Parathyroid adenoma (tissue), 2 donors: ENCODE results near the gene GHR.
"Not testable (repeated sequence)": the region's sequence is repeated elsewhere in the genome, so short reads cannot be mapped to it uniquely, and the experiment has no call there.

Experiments used
- H2AFZ ChIP-seq: fragments of 300-600 bp; sonication (generic); one replicate; pipeline ENCODE4 v1.7.0; 2017; ENCODE audit warnings: antibody characterized with exemption, mild to moderate bottlenecking
- H3K27ac ChIP-seq: fragments of 300-600 bp; sonication (generic); one replicate; pipeline ENCODE4 v1.7.0; 2017
- H3K27me3 ChIP-seq: fragments of 300-600 bp; sonication (generic); one replicate; pipeline ENCODE4 v1.7.0; 2017; ENCODE audit warnings: low read length; ENCODE audit not compliant: control insufficient read depth, insufficient read depth
- H3K36me3 ChIP-seq: fragments of 300-600 bp; sonication (generic); one replicate; pipeline ENCODE4 v1.7.0; 2017; ENCODE audit warnings: low read length; ENCODE audit not compliant: control insufficient read depth, insufficient read depth
- H3K4me1 ChIP-seq: fragments of 300-600 bp; sonication (generic); one replicate; pipeline ENCODE4 v1.7.0; 2017; ENCODE audit warnings: control low read depth
- H3K4me2 ChIP-seq: fragments of 300-600 bp; sonication (generic); one replicate; pipeline ENCODE4 v1.7.0; 2017; ENCODE audit warnings: low read length
- H3K4me3 ChIP-seq: fragments of 300-600 bp; sonication (generic); one replicate; pipeline ENCODE4 v1.7.0; 2017; ENCODE audit warnings: low read depth, low read length
- H3K79me2 ChIP-seq: fragments of 300-600 bp; sonication (generic); one replicate; pipeline ENCODE4 v1.7.0; 2017; ENCODE audit warnings: control low read depth
- H3K9ac ChIP-seq: fragments of 300-600 bp; sonication (generic); one replicate; pipeline ENCODE4 v1.7.0; 2017; ENCODE audit warnings: mild to moderate bottlenecking
- H3K9me3 ChIP-seq: fragments of 300-600 bp; sonication (generic); one replicate; pipeline ENCODE4 v1.7.0; 2017; ENCODE audit warnings: low read length; ENCODE audit not compliant: control insufficient read depth
- TF ChIP-seq, protein P1 (sequence below): fragments of 300-600 bp; sonication (generic); IDR thresholded peaks from one replicate; pipeline ENCODE4 v1.7.0; 2017; ENCODE audit warnings: antibody characterized with exemption, mild to moderate bottlenecking
- donor health status: primary hyperparathyroidism.

GHR gene

DNA sequence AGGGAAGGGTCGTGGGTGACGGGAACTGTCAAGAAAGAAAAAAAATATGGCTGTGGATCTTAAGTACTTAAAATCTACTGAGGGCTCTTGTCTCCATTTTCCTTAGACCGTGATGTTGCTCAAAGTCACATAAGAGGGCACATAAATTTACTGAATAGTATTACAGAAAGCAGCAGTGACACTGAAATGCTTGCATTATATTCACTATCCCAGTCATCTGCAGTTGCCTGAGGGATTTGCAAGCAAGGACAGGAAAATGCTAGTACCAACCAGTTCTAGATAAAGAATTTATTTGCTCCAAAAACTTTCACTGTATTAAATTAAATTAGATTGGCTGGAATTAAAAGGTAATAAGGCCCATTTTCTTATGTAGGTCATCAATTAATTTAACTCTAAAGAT is 226.8 kb downstream of the GHR start:
- no peaks in the 10 kb centered on the region for H3K9me3 ChIP-seq
- H3K4me1 ChIP-seq = no peaks in the 10 kb centered on the region
- TF ChIP-seq, protein P1, sequence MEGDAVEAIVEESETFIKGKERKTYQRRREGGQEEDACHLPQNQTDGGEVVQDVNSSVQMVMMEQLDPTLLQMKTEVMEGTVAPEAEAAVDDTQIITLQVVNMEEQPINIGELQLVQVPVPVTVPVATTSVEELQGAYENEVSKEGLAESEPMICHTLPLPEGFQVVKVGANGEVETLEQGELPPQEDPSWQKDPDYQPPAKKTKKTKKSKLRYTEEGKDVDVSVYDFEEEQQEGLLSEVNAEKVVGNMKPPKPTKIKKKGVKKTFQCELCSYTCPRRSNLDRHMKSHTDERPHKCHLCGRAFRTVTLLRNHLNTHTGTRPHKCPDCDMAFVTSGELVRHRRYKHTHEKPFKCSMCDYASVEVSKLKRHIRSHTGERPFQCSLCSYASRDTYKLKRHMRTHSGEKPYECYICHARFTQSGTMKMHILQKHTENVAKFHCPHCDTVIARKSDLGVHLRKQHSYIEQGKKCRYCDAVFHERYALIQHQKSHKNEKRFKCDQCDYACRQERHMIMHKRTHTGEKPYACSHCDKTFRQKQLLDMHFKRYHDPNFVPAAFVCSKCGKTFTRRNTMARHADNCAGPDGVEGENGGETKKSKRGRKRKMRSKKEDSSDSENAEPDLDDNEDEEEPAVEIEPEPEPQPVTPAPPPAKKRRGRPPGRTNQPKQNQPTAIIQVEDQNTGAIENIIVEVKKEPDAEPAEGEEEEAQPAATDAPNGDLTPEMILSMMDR = no peak
- no peak overlapping the region for H2AFZ ChIP-seq
- no peak overlapping the region for H3K4me3 ChIP-seq
- no peaks in the 10 kb centered on the region for H3K79me2 ChIP-seq
- no peak overlapping the region for H3K27ac ChIP-seq
- H3K9ac ChIP-seq = no peak overlapping the region
- H3K36me3 ChIP-seq = no peaks in the 10 kb centered on the region
- no peaks in the 10 kb centered on the region for H3K27me3 ChIP-seq
- no peak overlapping the region for H3K4me2 ChIP-seq

DNA sequence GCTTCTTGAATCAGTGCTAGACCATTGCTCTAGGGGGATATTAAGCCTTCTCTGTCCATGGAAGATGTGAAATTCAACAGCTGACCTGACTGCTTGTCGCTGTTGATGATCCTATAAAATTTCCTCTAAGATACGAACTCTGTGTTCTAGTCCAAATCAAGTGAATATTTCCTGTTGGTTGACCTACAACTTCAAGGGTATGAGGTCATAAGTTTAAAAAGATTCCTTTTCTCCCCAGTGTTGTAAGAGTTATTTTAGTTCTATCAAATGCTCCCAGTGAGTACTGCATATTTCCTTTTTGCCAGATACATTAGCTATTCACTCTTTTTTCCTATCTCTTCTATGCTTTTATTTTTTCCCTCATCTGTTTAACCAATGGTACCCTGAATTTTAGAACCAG is 230.5 kb downstream of the GHR start:
- H3K4me3 ChIP-seq = no peak overlapping the region
- H3K9ac ChIP-seq = no peak overlapping the region
- H3K27me3 ChIP-seq = no peaks in the 10 kb centered on the region
- no peaks in the 10 kb centered on the region for H3K79me2 ChIP-seq
- H3K4me1 ChIP-seq = peaks cover 3% of the 10 kb centered on the region
- H2AFZ ChIP-seq = no peak overlapping the region
- no peak overlapping the region for H3K27ac ChIP-seq
- H3K9me3 ChIP-seq = no peaks in the 10 kb centered on the region
- TF ChIP-seq, protein P1 = no peak
- no peak overlapping the region for H3K4me2 ChIP-seq
- no peaks in the 10 kb centered on the region for H3K36me3 ChIP-seq

DNA sequence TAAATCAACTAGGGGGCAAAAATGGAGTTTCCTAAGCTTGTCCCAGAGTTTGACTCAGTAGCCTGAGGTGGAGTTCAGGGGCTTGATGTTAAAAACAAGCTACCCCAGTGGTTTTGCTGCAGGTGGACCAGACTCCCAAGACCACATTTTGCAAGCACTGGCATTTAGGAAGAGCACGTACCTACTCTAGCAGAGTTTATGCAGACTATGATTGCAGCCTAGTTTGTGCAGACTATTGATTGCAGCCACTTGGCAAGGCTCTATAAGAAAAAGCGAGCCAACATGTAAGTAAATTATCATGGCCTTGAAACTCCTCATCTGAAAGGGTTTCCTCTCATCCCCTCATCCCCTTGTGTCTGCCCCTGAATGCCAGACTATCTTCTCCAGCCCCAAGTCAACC is 231.4 kb downstream of the GHR start:
- Histone ChIP-seq H3K79me2 (no peaks in the 10 kb centered on the region), H3K4me3 (no peak overlapping the region), H3K9me3 (no peaks in the 10 kb centered on the region), H3K9ac (no peak overlapping the region), H3K36me3 (no peaks in the 10 kb centered on the region), H3K4me2 (no peak overlapping the region), H3K27me3 (no peaks in the 10 kb centered on the region), H3K27ac (no peak overlapping the region), H3K4me1 (peaks cover 3% of the 10 kb centered on the region), H2AFZ (no peak overlapping the region)
- TF ChIP-seq, protein P1 = no peak

DNA sequence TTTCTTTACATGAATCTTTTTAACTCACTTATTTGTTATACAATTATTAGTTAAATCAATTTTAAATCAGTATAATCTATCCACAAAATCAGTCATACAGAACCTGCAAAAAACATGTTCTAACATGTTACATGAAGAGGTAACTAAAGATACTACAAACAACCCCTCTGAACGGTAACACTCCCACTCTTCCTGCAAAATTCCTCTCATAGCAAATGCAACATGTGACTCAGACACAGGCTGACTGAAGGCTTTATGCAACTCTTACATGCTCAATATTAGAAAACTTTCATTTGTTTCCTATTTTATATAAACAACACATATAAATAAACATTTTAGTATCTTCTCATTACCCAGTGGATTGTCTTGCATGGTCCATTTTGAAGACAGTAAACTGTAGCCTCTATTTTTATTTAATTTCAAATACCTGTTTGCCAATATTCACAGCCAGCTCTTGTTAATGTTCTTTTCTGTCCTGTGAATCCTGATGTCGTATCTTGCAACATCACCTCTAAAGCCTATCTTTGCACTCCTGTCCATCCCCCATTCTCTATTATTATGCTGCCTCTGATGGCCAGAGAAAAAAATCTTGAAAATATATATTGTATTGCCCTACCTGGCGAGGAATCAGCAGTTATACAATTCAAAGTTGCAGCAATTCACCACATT is 232.9 kb downstream of the GHR start:
- Histone ChIP-seq H2AFZ (peak overlapping the region; percentile 47), H3K9ac (no peak overlapping the region), H3K27ac (no peak overlapping the region), H3K36me3 (no peaks in the 10 kb centered on the region), H3K27me3 (no peaks in the 10 kb centered on the region), H3K4me1 (peaks cover 3% of the 10 kb centered on the region), H3K9me3 (no peaks in the 10 kb centered on the region), H3K79me2 (no peaks in the 10 kb centered on the region), H3K4me2 (peak overlapping the region; percentile 17), H3K4me3 (no peak overlapping the region)
- TF ChIP-seq, protein P1 = no peak

DNA sequence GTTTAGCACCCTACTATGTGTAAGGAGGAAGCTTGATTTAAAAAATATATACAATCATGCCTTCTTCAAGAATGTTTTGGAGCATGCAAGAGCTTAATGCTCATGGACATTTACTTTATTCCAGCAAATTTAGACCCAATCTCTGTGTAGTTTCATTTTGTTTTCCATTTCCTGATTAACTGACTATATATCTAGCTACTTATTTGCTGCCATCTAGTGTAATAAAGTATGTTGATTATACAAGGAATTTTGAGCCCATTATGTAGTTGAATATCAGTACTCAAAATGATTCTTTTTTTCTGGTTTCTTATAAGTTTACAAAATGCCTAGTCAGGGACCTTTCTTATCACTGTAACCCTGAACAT is 233.4 kb downstream of the GHR start:
- H3K4me2 ChIP-seq = peak overlapping the region; percentile 17
- H3K36me3 ChIP-seq = no peaks in the 10 kb centered on the region
- peak overlapping the region; percentile 47 for H2AFZ ChIP-seq
- no peaks in the 10 kb centered on the region for H3K27me3 ChIP-seq
- H3K79me2 ChIP-seq = no peaks in the 10 kb centered on the region
- no peak overlapping the region for H3K9ac ChIP-seq
- TF ChIP-seq, protein P1 = peak; percentile 24
- no peak overlapping the region for H3K27ac ChIP-seq
- no peaks in the 10 kb centered on the region for H3K9me3 ChIP-seq
- no peak overlapping the region for H3K4me3 ChIP-seq
- peaks cover 3% of the 10 kb centered on the region for H3K4me1 ChIP-seq

DNA sequence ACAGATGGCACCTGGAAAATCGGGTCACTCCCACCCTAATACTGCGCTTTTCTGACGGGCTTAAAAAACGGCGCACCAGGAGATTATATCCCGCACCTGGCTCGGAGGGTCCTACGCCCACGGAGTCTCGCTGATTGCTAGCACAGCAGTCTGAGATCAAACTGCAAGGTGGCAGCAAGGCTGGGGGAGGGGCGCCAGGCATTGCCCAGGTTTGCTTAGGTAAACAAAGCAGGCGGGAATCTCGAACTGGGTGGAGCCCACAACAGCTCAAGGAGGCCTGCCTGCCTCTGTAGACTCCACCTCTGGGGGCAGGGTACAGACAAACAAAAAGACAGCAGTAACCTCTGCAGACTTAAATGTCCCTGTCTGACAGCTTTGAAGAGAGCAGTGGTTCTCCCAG is 236.6 kb downstream of the GHR start:
- not testable (repeated sequence) for H3K4me3 ChIP-seq, H3K27me3 ChIP-seq, H3K4me1 ChIP-seq, H3K4me2 ChIP-seq, H3K9me3 ChIP-seq, H3K27ac ChIP-seq, H3K9ac ChIP-seq, H3K79me2 ChIP-seq, H3K36me3 ChIP-seq, H2AFZ ChIP-seq
